MG63 (cell line): ENCODE results near the gene TYSND1. TPM values are rescaled to one million over a fixed set of nuclear protein-coding genes. Genes with fewer than 3 reads are reported as not detected.
"Not testable (repeated sequence)": the region's sequence is repeated elsewhere in the genome, so short reads cannot be mapped to it uniquely, and the experiment has no call there.

Experiments used
- DNase-seq: peaks from one replicate; pipeline ENCODE4 v3.0.0-alpha.2; 2020
- H3K27me3 ChIP-seq: fragments of 250-450 bp; sonication (Bioruptor Pico); 2 replicates; pipeline ENCODE4 v1.5.1; 2020; ENCODE audit warnings: mild to moderate bottlenecking, moderate library complexity
- H3K36me3 ChIP-seq: fragments of 250-450 bp; sonication (Bioruptor Pico); 2 replicates; pipeline ENCODE4 v1.5.1; 2020; ENCODE audit warnings: mild to moderate bottlenecking, moderate library complexity
- H3K4me3 ChIP-seq: fragments of 250-450 bp; sonication (Bioruptor Pico); 2 replicates; pipeline ENCODE4 v1.5.1; 2020; ENCODE audit warnings: mild to moderate bottlenecking, moderate library complexity
- H3K9me3 ChIP-seq: fragments of 250-450 bp; sonication (Bioruptor Pico); 2 replicates; pipeline ENCODE4 v1.5.1; 2020; ENCODE audit warnings: mild to moderate bottlenecking, moderate library complexity
- total RNA-seq: library from RNA; depleted of rRNA; stranded (reverse); fragments of >200 nt; shearing (Covaris generic); gene quantifications from 2 replicates; pipeline ENCODE4 v1.2.3, GENCODE V29; 2014; ENCODE audit warnings: low replicate concordance; rRNA removed

The TYSND1 gene
- 19.4 and 29.9 TPM in 2 replicates for total RNA-seq

GRCh38 chr10:70146489-70147258 is at the start of gene TYSND1:
Gene TYSND1 (minus strand): TSS chr10:70146700. CDS start chr10:70146586, 114 bp downstream.
- H3K36me3 ChIP-seq = peaks cover 38% of the 10 kb centered on the region
- peak within 1 kb of the TSS; percentile 72 for H3K4me3 ChIP-seq
- H3K9me3 ChIP-seq = no peaks in the 10 kb centered on the region
- DNase-seq = peak; percentile 96
- H3K27me3 ChIP-seq = no peaks in the 10 kb centered on the region

DNA sequence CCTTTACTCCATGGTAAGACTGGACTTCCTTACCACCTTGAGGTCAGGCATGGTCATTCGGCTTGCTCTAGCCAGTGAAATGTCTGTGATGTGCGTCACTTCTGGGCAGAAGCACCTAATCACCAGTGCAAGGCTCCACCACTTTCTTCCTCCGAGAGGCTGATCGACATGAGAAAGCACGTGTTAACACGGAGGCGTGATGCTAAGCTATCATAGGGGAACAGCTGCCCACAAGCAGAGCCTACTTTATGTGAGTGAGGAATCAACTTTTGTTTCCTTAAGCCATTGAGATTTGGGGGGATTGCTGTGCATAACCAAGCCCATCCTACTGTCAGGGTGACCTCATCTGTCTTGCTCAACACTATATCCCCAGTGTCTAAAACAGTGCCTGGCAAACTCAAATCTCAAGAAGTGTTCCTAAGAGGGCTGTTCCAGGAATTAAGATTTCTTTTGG is 46.9 kb upstream of the TYSND1 start:
- Histone ChIP-seq H3K27me3 (no peaks in the 10 kb centered on the region), H3K4me3 (no peak overlapping the region), H3K9me3 (no peaks in the 10 kb centered on the region), H3K36me3 (peaks cover 12% of the 10 kb centered on the region)
- peak; percentile 55 for DNase-seq

GRCh38 chr10:70192326-70192968 is 45.9 kb upstream of the TYSND1 start:
- H3K27me3 ChIP-seq = no peaks in the 10 kb centered on the region
- no peaks in the 10 kb centered on the region for H3K9me3 ChIP-seq
- no peak overlapping the region for H3K4me3 ChIP-seq
- H3K36me3 ChIP-seq = peaks cover 3% of the 10 kb centered on the region
- DNase-seq = no peak

- no peaks in the 10 kb centered on the region for H3K9me3 ChIP-seq
- H3K36me3 ChIP-seq = 0 out of 2 replicates have a peak, but pooled peaks cover 2% of the 10 kb centered on the region
- no peaks in the 10 kb centered on the region for H3K27me3 ChIP-seq
- H3K4me3 ChIP-seq = no peak overlapping the region
- DNase-seq = no peak
Measured at GRCh38 chr10:70191972-70192305, 45.4 kb upstream of the TYSND1 start.

- H3K36me3 ChIP-seq = 0 out of 2 replicates have a peak, but pooled peaks cover 2% of the 10 kb centered on the region
- no peak overlapping the region for H3K4me3 ChIP-seq
- DNase-seq = no peak
- no peaks in the 10 kb centered on the region for H3K9me3 ChIP-seq
- no peaks in the 10 kb centered on the region for H3K27me3 ChIP-seq
Measured at GRCh38 chr10:70191161-70191971, 44.9 kb upstream of the TYSND1 start.

DNA sequence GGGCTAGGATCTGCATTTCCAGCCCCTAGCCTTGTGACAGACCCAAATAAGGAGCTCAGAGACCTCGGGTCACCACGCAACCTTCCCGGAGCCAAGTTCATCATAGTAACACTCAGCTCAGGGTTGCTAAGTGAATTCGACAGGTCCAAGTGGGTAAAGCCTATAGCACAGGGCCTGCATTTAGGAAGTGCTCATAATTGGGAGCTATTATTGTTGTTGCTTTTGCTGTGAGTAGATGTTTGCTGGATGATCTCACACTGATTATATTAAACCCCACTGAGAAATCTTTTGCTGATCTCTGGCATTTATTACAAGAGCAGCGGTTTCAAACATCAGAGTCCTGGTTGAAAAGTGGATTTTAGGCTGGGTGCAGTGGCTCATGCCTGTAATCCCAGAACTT is 44.1 kb upstream of the TYSND1 start:
- H3K4me3 ChIP-seq = no peak overlapping the region
- no peak for DNase-seq

GRCh38 chr10:70190102-70190501 is 43.6 kb upstream of the TYSND1 start:
- H3K4me3 ChIP-seq = no peak overlapping the region
- H3K9me3 ChIP-seq = no peaks in the 10 kb centered on the region
- no peak for DNase-seq
- H3K36me3 ChIP-seq = no peaks in the 10 kb centered on the region
- H3K27me3 ChIP-seq = no peaks in the 10 kb centered on the region

More for the DNA sequence above, 44.1 kb upstream of the TYSND1 start:
- H3K36me3 ChIP-seq = no peaks in the 10 kb centered on the region
- H3K27me3 ChIP-seq = no peaks in the 10 kb centered on the region
- H3K9me3 ChIP-seq = no peaks in the 10 kb centered on the region

GRCh38 chr10:70188768-70189167 is 42.3 kb upstream of the TYSND1 start:
- H3K9me3 ChIP-seq = no peaks in the 10 kb centered on the region
- H3K4me3 ChIP-seq = no peak overlapping the region
- no peak for DNase-seq
- no peaks in the 10 kb centered on the region; the same call in 1 of the 2 replicates for H3K27me3 ChIP-seq
- H3K36me3 ChIP-seq = no peaks in the 10 kb centered on the region

- Histone ChIP-seq H3K4me3 (no peak overlapping the region), H3K27me3 (no peaks in the 10 kb centered on the region; the same call in 1 of the 2 replicates), H3K9me3 (no peaks in the 10 kb centered on the region), H3K36me3 (no peaks in the 10 kb centered on the region)
- no peak for DNase-seq
Measured at GRCh38 chr10:70186571-70186970, 40.1 kb upstream of the TYSND1 start.

DNA sequence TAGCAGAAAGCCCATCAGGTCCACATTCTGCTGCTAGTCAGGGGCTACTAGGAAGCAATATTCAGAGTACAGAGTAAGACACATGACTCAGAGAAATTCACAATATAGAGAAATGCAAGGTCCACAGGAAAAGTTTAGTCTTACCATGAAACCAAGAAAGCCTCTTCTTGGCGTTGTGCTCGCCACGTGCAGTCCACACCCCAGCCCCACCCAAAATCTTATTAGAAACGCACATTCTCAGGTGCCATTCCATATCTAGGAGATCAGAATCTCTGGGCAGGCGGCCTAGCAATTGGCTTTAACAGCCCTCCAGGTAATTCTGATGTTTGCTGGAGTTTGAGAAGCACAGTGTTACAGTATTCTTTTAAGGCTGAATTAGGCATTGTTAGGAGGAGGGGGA is 39.6 kb upstream of the TYSND1 start:
- no peak overlapping the region for H3K4me3 ChIP-seq
- no peaks in the 10 kb centered on the region for H3K36me3 ChIP-seq
- no peak for DNase-seq
- no peaks in the 10 kb centered on the region; the same call in 1 of the 2 replicates for H3K27me3 ChIP-seq
- H3K9me3 ChIP-seq = no peaks in the 10 kb centered on the region

- no peaks in the 10 kb centered on the region for H3K36me3 ChIP-seq
- no peak for DNase-seq
- H3K9me3 ChIP-seq = peaks cover 11% of the 10 kb centered on the region
- no peaks in the 10 kb centered on the region; the same call in 1 of the 2 replicates for H3K27me3 ChIP-seq
- no peak overlapping the region for H3K4me3 ChIP-seq
Measured at GRCh38 chr10:70183304-70183703, 36.8 kb upstream of the TYSND1 start.

- not testable (repeated sequence) for H3K27me3 ChIP-seq, DNase-seq, H3K4me3 ChIP-seq, H3K36me3 ChIP-seq
- peaks cover 11% of the 10 kb centered on the region for H3K9me3 ChIP-seq
Measured at GRCh38 chr10:70179209-70179608, 32.7 kb upstream of the TYSND1 start.

DNA sequence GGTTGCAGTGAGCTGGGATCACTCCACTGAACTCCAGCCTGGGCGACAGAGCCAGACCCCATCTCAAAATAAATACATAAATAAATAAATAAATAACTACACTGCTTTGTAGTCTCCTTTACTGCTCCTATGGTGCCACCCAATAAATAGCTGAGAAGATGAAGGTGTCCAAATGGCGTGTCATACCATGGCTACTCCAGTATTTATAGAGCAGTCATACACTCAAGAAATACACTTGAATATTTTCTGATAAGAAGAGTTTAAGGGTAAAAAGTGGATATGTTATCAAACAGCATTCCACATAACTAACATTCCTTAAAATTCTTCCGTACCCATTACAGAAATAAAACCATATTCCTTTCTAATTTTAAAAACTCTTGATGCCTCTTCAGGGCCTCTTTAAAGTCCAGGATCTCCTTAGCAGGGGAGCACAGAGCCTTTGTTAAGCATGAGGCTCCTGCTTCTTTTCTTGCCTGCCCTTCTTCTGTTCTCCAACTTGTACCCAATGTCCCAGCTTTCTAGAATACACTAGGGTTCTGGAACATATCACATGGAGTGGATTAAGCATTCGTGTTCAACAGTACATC is 31.7 kb upstream of the TYSND1 start:
- Histone ChIP-seq H3K27me3 (no peaks in the 10 kb centered on the region), H3K36me3 (no peaks in the 10 kb centered on the region), H3K9me3 (peaks cover 11% of the 10 kb centered on the region), H3K4me3 (no peak overlapping the region)
- no peak for DNase-seq

DNA sequence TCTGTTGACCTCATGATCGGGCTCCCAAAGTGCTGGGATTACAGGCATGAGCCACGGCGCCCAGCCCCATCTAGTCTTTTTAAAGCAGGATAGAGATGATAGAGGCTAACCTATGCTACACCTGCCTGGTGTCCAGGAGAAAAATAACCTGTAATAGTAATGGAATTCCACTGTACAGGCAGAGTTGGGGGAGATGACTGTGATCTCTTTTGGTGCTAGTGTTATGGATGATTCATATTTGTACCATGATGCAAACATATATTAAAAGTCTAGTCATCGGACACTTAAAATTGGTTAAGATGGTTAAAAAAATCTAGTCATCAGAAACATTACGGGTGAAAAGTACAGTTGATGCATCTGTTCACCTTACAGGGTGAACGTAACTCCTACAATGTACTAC is 29.9 kb upstream of the TYSND1 start:
- no peaks in the 10 kb centered on the region for H3K27me3 ChIP-seq
- DNase-seq = no peak
- no peaks in the 10 kb centered on the region for H3K36me3 ChIP-seq
- H3K4me3 ChIP-seq = no peak overlapping the region
- peaks cover 12% of the 10 kb centered on the region for H3K9me3 ChIP-seq

DNA sequence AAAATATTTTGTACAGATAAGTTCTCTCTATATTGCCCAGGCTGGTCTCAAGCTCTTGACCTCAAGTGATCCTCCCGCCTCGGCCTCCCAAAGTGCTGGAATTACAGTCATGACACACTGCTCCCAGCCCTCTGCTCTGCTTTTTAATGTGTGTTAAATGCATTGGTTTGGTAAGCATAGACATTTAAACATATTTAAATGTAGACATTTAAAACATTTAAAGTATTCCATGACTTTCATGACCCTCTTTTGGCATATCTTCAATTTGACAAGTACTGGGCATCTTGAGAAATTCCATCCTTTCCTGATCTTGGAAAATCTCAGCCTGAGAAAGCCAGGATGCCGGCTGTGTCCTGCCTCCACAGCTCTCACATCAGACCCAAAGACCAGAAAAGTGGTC is 29.0 kb upstream of the TYSND1 start:
- no peak overlapping the region for H3K4me3 ChIP-seq
- no peaks in the 10 kb centered on the region for H3K27me3 ChIP-seq
- no peak for DNase-seq
- no peaks in the 10 kb centered on the region; the same call in 1 of the 2 replicates for H3K36me3 ChIP-seq
- peaks cover 17% of the 10 kb centered on the region for H3K9me3 ChIP-seq

DNA sequence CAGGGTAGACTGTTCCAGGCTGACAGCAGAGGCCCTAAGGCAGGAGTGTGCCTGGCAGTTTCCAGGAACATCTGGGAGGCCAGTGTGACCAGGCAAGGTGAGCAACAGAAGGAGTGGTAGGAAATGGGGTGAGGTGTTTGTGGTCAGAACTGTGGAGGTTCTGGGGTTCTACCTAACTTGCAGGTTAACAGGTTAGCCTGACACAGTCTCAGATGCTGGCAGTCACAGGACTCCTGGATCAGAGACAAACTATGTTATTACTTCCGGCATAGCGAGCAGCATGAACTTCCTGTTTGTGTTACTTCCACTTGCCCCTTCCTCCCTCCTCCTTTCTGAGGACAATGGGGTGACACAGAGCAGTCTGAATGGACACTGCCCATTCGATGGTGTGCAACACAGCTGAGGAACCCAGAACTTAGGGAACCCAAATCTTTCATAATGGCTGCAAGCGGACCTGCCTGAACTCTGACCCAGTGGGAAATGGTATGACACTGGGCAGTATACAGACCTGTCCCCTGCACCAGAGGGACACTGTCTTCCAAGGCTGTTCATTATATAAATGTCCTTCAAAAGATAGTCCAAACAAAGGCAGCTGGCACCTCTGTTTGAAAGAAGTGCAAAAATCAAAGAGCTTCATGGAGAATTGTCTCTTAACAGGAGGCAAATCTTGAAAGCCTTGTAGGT is 27.7 kb upstream of the TYSND1 start:
- peaks cover 7% of the 10 kb centered on the region for H3K9me3 ChIP-seq
- no peaks in the 10 kb centered on the region for H3K27me3 ChIP-seq
- no peak for DNase-seq
- H3K4me3 ChIP-seq = no peak overlapping the region
- H3K36me3 ChIP-seq = no peaks in the 10 kb centered on the region; the same call in 1 of the 2 replicates
